ENCODE results near the gene SAP25.
"Not testable (repeated sequence)": the region's sequence is repeated elsewhere in the genome, so short reads cannot be mapped to it uniquely, and the experiment has no call there.

SAP25 gene

DNA sequence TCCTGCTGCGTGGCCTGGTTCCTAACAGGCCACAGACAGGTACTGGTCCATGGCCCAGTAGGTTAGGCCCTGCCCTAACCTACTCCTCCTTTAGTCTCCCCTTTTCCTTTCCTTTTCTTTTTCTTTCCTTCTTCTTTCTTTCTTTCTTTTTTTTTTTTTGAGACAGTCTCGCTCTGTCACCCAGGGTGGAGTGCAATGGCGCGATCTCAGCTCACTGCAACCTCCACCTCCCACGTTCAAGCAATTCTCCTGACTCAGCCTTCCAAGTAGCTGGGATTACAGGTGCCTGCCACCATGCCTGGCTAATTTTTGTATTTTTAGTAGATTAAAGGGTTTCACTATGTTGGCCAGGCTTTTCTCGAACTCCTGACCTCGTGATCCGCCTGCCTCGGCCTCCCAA lies 37.7 kb downstream of the SAP25 start:
- DNase-seq (ENCODE audit: low read depth in 3 of 3), result not testable (repeated sequence)

DNA sequence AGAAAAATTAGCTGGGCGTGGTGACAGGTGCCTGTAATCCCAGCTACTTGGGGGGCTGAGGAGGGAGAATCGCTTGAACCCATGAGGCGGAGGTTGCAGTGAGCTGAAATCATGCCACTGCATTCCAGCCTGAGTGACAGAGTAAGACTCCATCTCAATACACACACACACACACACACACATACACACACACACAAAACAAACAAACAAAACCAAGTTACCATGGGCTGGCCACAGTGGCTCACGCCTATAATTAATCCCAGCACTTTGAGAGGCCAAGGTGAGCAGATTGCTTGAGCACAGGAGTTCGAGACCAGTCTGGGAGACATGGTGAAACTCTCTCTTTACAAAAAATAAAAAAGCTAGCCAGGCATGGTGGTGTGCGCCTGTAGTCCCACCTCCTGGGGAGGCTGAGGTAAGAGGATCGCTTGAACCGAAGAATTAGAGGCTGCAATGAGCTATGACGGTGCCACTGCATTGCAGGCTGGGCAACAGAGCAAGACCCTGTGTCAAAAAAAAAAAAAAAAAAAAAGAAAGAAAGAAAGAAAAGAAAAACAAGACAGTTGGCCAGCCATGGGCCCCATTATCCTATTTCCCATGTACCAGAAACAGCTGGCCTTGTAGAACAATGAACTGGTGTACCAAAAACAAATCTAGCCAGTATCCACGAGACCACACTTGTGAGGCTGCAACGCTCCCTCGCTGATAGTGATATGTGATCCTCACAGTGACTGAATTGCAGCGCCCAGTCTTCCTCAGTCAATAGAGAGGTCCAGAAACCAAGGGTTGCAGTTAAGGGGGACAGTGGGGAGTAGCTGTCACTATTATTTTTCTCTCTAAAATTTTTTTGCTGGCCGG lies 41.3 kb downstream of the SAP25 start:
- no peak for DNase-seq (ENCODE audit: low read depth in 3 of 3)

DNA sequence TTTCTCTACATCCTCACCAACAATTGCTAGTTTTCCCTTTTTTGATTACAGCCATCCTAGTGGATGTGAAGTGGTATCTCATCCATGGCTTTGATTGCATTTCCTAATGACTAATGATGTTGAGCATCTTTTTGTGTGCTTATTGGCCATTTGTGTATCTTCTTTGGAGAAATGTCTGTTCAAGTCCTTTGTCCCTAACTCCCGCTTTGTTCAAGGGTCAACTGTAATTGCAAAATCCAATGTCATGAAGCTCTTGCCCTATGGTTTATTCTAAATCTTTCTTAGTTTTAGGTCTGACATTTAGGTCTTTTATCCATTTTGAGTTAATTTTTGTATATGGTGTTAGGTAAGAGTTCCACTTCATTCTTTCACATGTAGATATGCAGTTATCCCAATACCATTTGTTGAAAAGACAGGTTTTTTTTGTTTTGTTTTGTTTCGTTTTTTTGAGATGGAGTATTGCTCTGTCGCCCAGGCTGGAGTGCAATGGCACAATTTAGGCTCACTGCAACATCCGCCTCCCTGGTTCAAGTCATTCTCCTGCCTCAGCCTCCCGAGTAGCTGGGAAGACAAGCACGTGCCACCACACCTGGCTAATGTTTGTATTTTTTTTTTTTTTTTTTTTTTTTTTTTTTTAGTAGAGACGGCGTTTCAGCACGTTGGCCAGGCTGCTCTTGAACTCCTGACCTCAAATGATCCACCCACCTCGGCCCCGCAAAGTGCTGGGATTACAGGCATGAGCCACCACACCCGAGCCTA lies 45.4 kb downstream of the SAP25 start:
- DNase-seq (ENCODE audit: low read depth in 3 of 3), result not testable (repeated sequence)

DNA sequence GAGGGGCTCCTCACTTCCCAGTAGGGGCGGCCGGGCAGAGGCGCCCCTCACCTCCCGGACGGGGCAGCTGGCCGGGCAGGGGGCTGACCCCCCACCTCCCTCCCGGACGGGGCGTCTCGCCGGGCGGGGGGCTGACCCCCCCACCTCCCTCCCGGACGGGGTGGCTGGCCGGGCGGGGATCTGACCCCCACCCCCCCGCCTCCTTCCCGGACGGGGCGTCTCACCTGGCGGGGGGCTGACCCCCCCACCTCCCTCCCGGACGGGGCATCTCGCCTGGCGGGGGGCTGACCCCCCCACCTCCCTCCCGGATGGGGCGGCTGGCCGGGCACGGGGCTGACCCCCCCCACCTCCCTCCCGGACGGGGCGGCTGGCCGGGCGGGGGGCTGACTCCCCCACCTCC lies 50.5 kb downstream of the SAP25 start:
- DNase-seq (ENCODE audit: low read depth in 3 of 3), result not testable (repeated sequence)

All from stimulated activated CD4-positive, alpha-beta T cell treated with anti-CD3 and anti-CD28 coated beads, TNF-alpha, amount 100 ng/mL, for 4 hours (primary cell).